GM21526 (cell line): ENCODE results near the gene KRTAP5-1.
"Not testable (repeated sequence)": the region's sequence is repeated elsewhere in the genome, so short reads cannot be mapped to it uniquely, and the experiment has no call there.

ENCODE experiments used
- ATAC-seq: cut with Tn5 transposase; IDR thresholded peaks from one replicate; pipeline ENCODE4 v1.9.1; 2021; ENCODE audit warnings: moderate library complexity; ENCODE audit not compliant: unreplicated experiment, low FRiP score

The KRTAP5-1 gene

DNA sequence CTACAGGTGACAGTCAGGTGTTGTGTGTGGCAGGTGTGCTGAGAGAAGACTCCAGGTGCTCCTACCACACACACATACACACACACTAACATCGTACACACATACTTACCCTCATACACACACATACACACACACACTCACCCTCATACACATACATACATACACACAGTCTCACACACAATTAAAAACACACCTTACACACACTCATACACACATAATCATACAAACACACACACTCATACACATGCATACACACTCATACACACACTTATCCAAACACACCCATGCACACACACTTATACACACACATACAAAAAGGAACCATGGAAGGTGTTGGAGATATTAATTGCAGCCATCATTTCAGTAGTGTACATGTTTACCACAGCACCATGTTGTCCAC lies 18.5 kb upstream of the KRTAP5-1 start:
- no peak for ATAC-seq

DNA sequence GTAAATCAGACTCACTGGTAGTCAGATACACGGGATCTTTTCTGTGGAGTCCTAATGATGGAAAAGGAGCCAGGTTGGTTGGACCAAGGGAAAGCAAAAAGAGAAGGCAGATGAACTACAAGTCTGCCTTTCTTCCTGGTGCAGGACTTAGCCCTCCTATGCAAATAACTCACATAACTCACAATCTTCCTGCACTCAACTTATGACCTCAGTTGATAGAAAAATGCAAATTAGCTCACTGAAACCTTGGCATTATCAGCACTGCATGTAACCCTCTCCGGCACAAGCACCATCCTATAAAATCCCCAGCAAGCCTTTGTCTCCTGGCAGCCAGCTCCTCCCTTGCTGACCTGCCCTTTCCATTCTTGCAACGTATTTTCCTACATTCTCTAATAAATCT lies 16.6 kb upstream of the KRTAP5-1 start:
- not testable (repeated sequence) for ATAC-seq

DNA sequence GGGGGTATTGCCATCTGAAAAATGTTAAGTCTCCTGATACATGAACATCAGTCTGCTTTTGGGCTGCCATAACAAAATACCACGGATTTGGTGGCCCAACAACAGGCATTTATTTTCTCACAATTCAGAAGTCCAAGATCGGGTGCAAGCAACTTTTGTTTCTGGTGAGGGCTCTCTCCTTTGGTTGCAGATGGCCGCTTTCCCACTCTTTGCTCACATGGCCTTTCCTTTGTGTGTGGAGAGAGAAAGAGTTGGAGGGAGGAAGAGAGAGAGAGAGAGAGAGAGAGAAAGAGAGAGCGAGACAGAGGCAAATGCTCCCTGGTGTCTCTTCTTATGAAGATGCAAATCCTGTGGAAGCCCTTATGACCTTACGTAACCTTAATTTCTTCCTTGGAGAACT lies 15.5 kb upstream of the KRTAP5-1 start:
- ATAC-seq, result no peak

DNA sequence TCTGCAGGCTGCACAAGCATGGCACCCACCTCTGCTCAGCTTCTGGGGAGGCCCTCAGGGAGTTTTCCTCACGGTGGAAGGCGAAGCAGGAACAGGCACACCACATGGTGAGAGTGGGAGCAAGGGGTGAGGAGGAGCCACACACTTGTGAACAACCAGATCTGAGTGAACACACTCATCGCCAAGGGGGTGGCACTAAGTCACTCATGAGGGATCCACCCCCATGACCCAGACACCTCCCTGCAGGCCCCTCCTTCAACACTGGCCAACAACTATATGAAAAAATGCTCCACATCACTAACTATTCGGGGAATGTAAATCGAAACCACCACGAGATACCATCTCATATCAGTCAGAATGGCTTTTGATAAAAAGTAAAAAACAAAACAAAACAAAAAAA lies 13.7 kb upstream of the KRTAP5-1 start:
- ATAC-seq, result no peak

DNA sequence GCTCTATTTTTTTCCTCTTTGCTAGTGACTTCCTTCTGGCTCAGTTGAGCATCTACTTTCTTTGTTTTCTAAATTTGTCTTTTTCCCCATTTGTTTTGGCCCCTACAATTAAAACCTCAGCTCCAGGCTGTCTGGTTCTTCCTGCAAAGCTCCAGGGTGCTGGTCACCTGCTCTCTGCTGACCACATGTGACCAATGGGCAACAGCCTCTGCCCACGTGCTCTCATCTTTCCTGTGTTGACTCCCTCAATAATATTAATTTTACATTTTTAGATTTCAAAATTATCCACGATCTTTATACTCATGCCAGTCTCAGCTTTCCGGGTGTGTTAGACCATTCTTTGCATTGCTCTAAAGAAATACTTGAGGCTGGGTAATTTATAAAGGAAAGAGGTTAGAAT lies 13.3 kb upstream of the KRTAP5-1 start:
- ATAC-seq, result not testable (repeated sequence)

DNA sequence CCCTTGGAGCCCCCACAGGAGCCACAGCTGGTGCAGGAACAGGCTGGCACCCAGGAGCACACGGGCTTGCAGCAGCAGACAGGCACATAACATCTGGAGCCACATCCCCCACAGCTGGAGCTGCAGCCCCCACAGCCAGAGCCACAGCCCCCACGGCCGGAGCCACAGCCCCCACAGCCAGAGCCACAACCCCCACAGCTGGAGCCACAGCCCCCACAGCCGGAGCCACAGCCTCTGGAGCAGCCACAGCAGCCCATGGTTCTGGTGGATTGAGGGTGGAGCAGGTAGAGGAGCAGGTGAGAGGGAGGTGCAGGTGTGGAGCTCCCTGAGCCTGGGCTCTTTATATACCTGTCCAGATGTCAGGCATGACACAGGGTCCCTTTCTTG lies 12.9 kb upstream of the KRTAP5-1 start, which contains the start of gene KRTAP5-2:
TSS of gene KRTAP5-2 (minus strand) at position 301 of the 387 bp plus-strand sequence. CDS start at position 257, 44 bp downstream.
- no peak for ATAC-seq

DNA sequence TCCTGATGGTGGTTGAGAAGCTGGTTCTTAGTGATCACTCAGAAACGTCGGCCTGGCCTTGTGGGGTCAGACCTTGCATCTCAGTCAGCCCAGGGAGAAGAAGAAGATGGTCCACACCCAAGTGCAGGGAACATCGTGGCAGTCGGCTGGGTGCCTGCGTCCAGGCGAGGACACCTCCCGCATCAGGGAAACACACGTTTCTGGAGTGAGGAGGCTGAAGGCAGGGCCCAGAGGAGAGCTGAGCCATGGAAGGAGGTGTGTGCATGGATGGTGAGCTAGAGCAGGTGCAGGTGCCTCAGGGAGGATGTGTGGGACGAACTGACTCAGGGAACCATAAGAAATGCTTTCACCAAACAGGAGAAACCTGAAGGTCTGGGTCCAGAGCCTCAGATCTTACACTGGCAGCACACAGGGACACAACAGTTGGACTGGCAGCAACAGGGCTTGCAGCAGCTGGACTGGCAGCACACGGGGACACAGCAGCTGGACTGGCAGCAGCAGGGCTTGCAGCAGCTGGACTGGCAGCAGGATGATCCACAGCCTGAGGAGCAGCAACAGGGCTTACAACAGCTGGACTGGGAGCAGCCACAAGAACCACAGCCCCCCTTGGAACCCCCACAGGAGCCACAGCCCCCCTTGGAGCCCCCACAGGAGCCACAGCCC lies 12.4 kb upstream of the KRTAP5-1 start:
- no peak for ATAC-seq

DNA sequence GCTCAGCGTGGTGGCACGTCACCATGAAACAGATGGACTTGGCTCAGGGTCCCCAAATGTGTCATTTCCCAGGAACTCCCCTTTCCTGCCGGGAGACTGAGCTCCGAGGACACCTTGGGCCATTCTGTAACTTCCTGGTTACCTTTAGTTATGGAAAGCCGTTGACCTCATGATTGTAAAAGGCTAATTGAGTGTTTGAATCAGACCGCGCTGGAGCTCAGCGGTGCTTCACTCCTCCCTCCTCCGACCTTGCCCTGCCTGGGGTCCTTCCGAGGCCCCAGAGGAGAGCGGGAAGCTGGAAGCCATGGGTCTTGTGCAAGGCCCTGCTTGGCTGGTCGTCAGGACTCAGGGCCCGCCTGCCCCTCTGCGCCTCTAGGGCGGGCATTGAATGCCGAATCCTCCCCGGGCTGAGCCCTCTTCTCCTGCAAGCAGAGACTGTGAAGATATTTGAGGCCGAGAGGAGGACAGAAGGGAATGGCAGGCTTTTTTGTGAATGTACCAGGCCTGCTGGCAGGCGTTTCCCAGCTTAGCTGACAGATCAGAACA lies 11.6 kb upstream of the KRTAP5-1 start:
- not testable (repeated sequence) for ATAC-seq

DNA sequence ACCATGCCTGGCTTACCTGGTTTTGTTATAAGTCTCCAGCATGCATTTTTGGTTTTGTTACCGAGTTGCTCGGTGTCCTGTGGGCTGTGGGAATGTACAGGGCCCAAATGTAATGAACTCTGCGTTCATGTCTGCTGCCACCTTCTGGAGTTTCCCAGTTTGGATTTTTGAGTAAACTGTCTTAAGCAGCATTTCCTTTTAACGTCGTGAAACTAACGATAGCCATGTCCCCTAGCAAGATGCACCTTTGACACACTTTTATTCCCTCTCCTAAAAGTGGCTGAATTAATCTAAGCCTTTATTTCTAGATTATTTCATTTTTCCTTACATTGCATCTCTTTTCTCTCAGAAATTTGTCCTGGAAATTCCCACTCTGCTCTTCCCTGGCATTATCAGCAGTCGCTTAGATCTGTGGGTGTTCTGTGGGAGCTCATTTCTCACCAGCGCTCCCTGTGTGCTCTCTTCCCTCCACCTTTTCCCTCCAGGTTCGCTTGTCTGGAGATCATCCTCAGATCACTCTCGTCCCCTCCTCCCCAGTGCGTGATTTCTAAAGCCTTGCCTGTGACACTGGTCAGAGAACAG lies 11.0 kb upstream of the KRTAP5-1 start:
- ATAC-seq, result not testable (repeated sequence)

DNA sequence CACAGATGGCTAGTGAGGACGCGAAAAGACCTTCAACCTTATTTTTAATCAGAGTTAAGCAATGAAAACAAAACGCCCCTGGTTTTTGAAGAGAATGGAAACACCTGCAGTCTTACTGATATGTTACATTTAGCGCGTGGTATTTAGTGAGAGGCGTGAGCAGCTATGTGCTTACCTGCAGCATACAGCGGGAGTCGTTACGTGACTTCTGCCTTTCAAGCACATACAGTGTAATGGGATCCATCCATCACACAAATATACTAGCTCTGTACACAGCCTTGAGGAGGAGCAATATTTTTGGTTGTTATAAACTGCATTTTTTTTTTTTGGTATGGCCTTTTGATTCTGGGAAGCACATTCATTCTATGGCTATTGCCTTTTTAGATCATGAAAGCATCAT lies 7.5 kb upstream of the KRTAP5-1 start:
- no peak for ATAC-seq

DNA sequence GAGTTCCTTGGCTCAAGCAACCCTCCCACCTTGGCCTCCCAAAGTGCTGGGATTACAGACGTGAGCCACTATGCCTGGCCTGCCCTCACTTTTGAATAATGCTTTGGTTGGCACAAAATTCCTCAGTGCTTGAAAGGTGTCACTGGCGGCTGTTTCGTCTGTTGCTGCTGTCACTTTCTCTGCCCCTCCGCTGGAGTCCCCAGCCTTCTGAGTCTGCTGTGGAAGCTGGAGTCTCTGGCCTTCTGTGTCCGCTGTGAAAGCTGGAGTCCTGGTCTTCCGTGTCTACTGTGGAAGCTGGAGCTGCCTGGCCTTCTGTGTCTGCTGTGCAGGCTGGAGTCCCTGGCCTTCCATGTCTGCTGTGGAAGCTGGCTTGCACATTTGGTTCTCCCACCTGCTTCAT lies 4.9 kb upstream of the KRTAP5-1 start:
- ATAC-seq, result no peak

DNA sequence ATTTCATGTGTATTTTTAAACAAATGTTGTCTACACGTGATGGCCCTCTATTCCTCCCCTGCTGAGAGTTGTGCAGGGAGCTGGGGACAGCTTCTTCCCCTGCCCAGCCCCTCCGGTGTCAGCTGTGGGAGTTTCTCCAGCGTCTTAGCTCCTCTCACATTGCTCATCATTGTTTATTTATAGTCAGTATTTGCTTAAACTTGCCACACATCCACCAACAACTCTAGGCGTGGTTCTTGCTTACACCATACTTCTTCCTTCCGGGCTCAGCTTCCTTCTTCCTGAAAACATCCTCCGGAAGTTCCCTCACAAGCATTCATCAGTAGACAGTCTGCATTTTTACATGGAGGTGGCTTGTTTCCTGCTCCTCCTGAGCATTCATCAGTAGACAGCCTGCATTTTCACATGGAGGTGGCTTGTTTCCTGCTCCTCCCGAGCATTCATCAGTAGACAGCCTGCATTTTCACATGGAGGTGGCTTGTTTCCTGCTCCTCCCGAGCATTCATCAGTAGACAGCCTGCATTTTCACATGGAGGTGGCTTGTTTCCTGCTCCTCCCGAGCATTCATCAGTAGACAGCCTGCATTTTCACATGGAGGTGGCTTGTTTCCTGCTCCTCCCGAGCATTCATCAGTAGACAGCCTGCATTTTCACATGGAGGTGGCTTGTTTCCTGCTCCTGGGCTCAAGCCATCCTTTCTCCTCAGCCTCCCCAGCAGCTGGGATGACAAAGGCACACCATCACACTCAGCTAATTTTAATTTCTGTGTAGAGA lies 4.3 kb upstream of the KRTAP5-1 start:
- ATAC-seq, result not testable (repeated sequence)

DNA sequence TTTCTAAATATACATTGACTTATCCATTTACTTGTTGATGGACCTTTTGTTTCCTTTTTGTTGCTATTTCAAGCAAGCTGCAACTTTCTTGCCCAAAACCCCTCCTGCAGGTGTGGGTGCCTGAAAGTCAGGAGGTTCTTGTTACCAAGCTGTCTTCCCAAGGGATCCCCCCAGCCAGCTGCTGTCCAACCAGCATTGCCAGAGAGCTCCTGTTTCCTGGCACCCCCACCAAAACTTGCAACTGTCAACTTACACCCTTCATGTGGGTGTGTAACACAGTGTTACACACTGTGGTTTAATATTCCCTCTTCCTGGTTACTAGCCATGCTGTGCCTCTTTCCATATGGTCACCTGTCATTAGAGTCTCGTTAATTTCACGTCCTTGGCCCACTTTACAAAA lies 1.6 kb upstream of the KRTAP5-1 start:
- no peak for ATAC-seq

DNA sequence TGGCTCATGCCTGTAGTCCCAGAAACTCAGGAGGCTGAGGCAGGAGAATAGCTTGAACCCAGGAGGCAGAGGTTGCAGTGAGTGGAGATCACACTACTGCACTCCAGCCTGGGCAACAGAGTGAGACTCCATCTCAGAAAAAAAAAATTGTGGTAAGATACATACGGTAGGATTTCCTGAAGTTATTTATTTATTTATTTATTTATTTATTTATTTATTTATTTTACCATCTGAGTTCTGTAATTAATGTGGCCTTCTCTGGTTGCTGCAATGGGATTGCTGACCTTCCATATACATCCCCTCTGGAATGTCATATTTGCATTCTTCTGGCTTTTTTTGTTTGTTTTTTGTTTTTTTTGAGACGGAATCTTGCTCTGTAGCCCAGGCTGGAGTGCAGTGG lies 2.2 kb downstream of the KRTAP5-1 start:
- not testable (repeated sequence) for ATAC-seq

DNA sequence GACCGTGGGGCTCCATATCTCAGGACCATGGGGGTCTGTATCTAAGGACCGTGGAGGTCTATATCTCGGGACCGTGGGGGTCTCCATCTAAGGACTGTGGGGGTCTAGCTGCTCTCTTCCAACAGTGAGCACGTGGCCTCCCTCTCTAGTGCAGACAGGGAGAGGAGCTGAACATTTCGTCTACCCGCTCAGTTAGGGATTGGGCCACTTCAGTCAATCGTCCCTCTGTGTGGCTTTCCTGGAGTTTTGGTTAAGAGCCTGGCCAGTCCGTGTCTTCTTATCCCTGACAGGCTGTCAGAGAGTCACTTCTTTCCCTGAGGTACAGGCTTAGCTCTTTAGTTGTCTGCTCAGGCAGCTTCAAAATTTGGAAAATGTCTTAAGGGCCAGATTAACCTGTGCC lies 3.1 kb downstream of the KRTAP5-1 start:
- no peak for ATAC-seq

DNA sequence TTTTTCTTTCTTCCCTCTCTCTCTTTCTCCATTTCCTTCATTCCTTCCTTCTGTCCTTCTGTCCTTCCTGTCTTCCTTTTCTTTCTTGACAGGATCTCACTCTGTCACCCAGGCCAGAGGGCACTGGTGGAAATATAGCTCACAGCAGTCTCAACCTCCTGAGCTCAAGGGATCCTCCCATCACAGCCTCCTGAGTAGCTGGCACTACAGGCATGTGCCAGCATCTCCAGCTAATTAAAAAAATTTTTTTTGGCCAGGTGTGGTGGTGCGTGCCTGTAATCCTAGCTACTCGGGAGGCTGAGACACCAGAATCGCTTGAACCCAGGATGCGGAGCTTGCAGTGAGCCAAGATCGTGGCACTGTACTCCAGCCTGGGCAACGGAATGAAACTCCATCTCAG lies 8.3 kb downstream of the KRTAP5-1 start:
- ATAC-seq, result no peak

DNA sequence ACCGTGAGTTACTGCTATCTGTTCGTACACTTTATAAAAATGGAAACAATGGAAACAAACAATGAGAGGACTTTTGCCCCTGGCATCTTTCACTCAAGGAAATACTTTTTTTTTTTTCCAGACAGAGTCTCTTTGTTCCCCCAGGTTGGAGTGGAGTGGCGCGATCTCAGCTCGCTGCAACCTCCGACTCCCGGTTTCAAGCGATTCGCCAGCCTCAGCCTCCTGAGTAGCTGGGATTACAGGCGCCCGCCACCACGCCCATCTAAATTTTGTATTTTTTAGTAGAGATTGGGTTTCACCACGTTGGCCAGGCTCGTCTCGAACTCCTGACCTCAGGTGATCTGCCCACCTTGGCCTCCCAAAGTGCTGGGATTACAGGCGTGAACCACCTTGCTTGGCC lies 9.3 kb downstream of the KRTAP5-1 start:
- ATAC-seq, result not testable (repeated sequence)

DNA sequence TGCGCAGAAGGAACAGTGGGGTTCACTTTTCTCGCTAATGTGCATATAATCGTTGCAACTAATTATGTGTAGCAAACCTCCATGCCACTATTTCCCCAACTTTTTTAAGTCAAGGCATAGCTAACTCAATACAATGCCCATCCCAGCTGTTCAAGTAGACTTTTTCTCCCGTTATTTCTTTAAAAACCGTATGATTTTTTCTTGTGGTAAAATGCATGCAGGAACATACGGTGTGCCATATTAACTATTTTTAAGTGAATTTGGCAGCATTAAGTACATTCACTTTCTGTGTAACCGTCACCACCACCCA lies 10.2 kb downstream of the KRTAP5-1 start:
- ATAC-seq, result no peak

DNA sequence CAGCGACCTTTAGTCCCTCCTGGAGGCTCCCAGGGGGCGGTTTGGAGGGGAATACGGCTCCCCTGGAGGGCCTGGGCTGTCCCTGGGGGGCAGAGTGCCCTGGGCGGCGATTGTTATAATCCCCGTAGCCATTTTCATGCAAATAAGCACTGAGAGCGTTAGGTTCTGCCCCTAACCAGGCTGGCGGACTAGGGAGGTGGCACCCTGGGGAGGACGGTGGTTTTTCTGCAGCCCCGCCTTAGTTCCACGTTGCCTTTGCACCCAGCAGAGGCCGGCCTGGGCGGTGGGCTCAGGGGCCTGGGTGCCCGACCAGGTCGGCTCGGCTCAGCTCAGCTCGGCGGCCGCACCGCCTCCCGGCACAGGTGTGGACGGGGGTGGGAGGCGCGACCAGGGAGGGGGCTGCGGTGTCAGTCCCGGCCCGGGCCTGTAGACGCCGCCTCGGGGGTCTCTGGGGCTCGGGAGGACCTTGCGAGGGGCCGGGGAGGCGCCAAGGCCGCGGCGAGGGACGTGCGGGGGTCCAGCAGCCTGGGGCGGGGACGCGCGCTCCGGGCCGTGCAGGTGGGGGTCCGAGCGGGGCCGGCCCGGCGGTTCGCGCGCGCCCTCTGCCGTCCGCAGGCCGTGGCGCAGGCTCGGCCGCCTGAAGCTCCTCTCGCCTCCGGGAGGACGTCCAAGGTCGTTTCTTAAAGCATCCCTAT lies 10.7 kb downstream of the KRTAP5-1 start:
- ATAC-seq, result no peak

DNA sequence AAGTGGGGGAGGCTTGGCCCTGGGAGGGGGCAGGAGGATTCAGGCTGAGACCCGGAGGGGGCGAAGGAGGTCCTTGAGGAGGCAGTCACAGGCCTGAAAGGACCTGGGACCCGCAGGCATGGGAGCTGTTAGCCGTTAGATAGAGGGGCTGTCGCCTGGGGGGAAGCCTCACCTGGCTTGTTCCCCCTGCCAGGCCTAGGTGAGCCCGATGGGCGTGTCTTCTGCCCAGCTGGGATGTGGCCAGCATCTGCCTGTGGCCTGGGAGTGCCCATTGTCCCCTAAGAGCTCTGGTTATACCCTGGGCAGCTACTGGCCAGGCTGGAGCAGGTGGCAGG lies 11.2 kb downstream of the KRTAP5-1 start:
- ATAC-seq, result no peak
